GM12892 (cell line): Measurements from ENCODE around the gene MLH3. TPM values are rescaled to one million over a fixed set of nuclear protein-coding genes. Genes with fewer than 3 reads are reported as not detected.

ENCODE experiments used
- DNase-seq: peaks from one replicate; pipeline ENCODE4 v3.0.0; 2011; ENCODE audit not compliant: insufficient read length
- FAIRE-seq: peaks from 2 replicates; lab custom pipeline; 2011; peaks lifted over from hg19 to GRCh38; lab: Jason Lieb, UNC
- POLR2A ChIP-seq: IDR thresholded peaks from 2 replicates; pipeline ENCODE4 v1.6.1; 2011; ENCODE audit warnings: low read depth, low read length, control low read depth
- POLR2AphosphoS5 ChIP-seq: IDR thresholded peaks from 2 replicates; pipeline ENCODE4 v1.6.1; 2011; ENCODE audit warnings: low read depth, low read length, control low read depth
- TAF1 ChIP-seq: IDR thresholded peaks from 2 replicates; pipeline ENCODE4 v1.6.1; 2011; ENCODE audit warnings: low read depth, mild to moderate bottlenecking, control low read depth, low read length, borderline replicate concordance
- polyA plus RNA-seq: library from polyadenylated mRNA; unstranded; fragments of >200 nt; gene quantifications from one replicate; pipeline ENCODE4 v1.2.1, GENCODE V29; 2012; ENCODE audit warnings: missing spikeins, inconsistent platforms; ENCODE audit not compliant: missing spikeins

Gene MLH3
- polyA plus RNA-seq, result 15.6 TPM

DNA sequence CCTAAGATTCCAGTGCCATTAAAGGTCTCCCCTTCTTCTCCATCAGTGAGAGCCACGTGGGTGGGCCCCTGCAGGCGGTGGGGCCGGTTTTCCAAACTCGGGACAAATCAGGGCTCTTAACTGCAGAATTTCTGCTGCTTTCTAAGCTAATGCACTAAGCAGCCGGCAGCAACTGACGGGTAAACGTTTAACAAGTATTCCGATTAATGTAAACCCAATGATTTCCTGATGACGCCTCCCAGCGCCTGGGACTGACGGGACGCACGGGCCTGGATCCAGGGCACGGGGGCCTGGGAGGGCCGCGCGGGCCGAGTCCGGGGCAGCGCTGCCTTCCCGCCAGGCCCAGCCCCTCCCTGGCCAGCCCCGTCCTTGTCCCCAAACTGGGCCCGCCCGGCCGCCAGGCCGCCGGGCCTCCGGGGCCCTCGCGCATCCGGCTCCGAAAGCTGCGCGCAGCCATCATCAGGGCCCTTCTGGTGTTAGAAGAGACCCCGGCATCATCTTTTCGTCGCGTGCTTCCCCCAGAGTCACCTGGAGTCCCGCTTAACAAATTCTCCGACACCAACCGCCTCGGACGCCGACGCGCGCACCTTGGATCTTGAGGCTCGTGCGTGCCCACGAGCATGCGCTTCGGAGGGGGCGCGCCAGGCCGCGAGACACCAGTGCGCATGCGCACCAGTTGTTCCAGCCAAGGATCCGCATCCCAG is at the start of gene MLH3:
TSS of gene MLH3 (minus strand) at position 616 of the 704 bp plus-strand sequence. CDS start 1,812 bp downstream, outside the sequence.
- TF ChIP-seq POLR2AphosphoS5, result peak; percentile 63
- no peak for TF ChIP-seq TAF1
- peak; percentile 69; the same call in 1 of the 2 replicates for TF ChIP-seq POLR2A
- DNase-seq (peak; percentile 72), FAIRE-seq (peak; percentile 97)

DNA sequence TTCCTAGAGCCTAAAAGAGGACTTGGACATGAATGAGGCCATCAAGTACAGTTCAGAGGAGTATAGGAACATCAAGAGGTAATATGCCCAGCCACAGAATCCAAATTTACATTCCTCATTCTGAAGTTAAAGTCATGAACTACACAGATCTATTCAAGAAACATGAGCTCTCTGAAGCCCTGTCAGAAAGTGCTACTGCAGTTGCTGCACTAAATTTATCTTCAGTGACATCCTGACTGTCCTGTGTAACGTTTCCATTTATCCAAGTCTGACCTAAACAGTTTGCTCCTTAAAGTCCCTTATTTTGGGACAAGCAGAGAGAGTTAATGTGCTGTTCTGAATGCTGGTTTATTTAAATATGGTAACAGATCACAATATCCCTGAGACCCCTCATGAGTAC is 47.4 kb upstream of the MLH3 start:
- no peak for DNase-seq
- TF ChIP-seq POLR2AphosphoS5, result no peak
- TF ChIP-seq POLR2A, result no peak
- no peak for TF ChIP-seq TAF1
- no peak for FAIRE-seq

DNA sequence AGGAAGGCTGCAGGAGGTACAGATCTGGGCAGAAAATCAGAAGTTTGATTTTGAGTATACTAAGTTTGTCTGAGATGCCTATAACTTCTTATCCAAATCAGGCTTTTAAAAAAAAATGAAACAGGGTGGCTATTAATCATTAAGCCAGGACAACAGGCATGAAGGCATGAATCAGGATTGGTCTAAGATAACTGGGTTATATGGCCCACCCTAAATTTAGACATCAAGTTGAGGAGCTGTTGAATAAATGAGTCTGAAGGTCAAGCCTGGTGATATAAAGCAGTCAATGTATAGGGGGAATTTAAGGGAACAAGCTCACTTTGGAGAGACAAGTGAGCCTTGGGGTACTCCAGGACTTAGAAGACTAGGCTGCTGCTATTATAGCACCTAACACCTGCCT is 46.9 kb upstream of the MLH3 start:
- DNase-seq (no peak), FAIRE-seq (no peak)
- TF ChIP-seq TAF1, result no peak
- no peak for TF ChIP-seq POLR2A
- TF ChIP-seq POLR2AphosphoS5, result no peak

DNA sequence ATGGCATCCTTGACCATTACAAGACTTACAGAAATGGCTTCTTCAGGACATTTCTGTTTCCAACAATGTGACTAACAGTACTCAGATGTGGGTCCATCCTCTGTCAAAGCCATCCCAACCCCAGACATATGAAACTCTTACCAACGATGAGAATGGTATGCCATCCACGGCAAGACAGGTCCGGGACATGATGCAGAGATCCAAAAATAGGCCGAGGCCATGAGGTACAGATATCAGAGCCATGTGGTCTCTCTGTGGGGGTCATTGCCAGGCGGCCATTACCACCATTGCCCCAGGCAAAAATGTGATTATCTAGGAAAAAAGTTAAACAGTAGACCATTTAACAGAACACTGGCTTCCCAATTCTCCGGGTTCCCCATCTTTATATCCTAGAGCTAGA is 45.7 kb upstream of the MLH3 start:
- TF ChIP-seq POLR2A, result no peak
- TF ChIP-seq TAF1, result no peak
- no peak for TF ChIP-seq POLR2AphosphoS5
- no peak for FAIRE-seq
- no peak for DNase-seq

DNA sequence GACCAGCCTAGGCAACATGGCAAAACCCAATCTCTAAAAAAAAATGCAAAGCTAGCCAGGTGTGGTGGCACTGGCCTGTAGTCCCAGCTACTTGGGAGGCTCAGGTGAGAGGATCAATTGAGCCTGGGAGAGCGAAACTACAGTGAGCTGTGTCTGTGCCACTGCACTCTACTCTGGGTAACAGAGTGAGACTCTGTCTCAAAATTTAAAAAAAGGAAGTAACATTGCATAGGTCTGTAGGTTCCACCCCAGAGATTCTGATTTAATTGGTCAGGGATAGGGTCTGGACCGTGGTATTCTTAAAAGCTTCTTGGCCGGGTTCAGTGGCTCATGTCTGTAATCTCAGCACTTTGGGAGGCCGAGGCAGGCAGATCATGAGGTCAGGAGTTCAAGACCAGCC is 44.4 kb upstream of the MLH3 start:
- FAIRE-seq, result no peak

DNA sequence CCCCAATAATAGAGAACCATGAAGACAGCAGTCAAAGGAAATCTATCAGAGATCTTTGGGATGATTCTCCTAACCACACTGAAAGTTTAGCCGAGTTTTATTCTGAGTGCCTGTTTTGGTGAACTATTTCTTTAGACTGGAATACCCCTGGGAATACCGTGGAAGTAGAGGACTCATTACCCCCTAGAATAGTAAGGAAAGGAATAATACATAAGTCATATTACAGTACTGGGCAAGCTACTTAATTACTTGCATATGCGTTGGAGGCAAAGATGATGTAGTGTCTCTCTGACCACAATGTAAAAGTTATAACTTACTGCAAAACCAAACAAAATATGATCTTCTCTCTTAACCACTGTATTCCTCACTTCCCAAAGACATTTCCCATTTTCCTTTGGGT is 43.6 kb upstream of the MLH3 start:
- TF ChIP-seq POLR2AphosphoS5, result no peak
- TF ChIP-seq POLR2A, result no peak
- TF ChIP-seq TAF1, result no peak
- DNase-seq (no peak), FAIRE-seq (no peak)

More for the DNA sequence above, 44.4 kb upstream of the MLH3 start:
- DNase-seq, result no peak
- TF ChIP-seq POLR2A, result no peak
- no peak for TF ChIP-seq TAF1
- TF ChIP-seq POLR2AphosphoS5, result no peak

DNA sequence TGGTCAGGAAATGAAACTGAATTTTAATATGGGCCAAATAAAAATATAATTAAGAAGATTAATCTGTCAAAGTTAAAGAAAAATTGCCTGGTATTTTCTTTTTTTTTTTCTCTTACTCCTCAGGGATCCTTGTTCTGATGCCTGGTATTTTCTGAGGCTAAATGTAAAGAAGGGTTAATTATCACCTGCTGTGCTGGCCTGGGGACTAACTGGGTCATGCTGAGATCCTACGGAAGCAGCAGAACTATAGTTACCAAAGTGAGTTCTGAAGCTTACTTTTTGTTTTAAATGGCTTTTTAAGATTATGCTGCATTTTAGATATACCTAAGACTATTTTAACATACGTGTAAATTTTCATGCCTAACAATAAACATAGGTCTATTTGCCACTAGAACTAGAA is 41.4 kb upstream of the MLH3 start:
- TF ChIP-seq POLR2AphosphoS5, result no peak
- no peak for TF ChIP-seq POLR2A
- no peak for TF ChIP-seq TAF1
- FAIRE-seq (no peak), DNase-seq (no peak)

DNA sequence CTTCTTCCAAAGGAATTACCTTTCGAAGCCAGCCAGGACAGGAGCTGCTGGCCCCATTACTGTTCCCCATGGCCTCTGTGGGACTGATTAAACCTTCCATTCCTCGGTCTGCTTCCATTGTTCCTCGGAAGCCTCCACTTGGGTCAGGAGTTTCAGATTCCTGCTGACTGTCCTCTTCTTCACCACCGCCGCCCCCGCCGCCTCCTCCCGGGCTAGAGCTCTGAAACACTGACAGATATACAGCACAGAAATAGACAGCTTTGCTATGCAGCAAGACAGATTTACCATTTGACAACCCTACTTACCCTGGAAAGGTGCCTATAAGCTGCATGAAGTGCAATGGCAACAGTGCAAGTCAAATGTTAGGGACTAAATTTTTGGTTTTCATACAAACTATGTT is 40.0 kb upstream of the MLH3 start:
- DNase-seq, result no peak
- TF ChIP-seq TAF1 (no peak), POLR2AphosphoS5 (no peak), POLR2A (no peak)
- no peak for FAIRE-seq

DNA sequence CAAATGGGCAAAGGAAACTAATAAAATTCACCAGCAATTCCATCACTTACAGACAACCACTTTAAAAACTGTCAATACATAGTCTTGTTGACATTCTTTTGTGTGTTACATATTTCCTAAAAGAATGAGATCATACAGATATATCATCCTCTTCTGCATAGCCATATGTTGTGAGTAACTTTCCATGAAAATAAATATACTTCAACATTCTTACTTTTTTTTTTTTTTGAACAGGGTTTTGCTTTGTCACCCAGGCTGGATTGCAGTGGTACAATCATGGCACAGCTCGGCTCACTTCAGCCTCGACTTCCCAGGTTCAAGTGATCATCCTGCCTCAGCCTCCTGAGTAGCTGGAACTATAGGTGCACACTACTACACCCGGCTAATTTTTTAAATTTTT is 39.1 kb upstream of the MLH3 start:
- TF ChIP-seq TAF1 (no peak), POLR2A (no peak), POLR2AphosphoS5 (no peak)
- DNase-seq (no peak), FAIRE-seq (no peak)

DNA sequence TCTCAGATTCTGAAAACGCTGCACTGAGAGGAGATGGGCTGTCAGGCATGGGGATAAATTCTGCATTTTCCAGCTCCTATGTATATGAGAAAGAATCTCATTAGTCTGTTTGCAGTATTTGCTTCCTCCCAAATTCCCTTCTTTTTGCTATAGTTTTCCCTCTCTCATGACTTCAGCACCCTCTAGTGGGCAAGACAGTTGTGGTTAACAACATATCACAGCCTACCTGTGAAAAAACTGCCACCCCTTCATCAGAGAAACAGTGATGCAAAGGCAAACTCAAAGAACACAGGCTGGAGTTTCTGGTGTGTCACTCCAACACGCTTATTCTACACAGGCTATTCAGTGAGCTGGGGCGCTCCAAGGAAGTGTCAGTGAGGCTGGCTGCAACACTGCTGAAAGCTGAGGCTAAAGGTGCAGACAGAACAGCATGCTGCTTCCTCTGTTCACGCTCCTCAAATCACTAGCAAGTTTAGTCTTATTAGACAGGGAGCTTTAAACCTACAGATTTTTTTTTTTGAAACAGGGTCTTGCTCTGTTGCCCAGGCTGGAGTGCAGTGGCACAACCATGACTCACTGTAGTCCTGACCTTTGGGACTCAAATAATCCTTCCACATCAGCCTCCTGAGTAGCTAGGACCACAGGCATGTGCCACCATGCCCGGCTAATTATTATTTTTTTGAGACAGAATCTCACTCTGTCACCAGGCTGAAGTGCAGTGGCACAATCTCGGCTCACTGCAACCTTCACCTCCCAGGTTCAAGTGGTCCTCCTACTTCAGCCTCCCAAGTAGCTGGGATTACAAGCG is 37.5 kb upstream of the MLH3 start:
- DNase-seq (no peak), FAIRE-seq (no peak)
- TF ChIP-seq POLR2AphosphoS5 (no peak), TAF1 (no peak), POLR2A (no peak)

DNA sequence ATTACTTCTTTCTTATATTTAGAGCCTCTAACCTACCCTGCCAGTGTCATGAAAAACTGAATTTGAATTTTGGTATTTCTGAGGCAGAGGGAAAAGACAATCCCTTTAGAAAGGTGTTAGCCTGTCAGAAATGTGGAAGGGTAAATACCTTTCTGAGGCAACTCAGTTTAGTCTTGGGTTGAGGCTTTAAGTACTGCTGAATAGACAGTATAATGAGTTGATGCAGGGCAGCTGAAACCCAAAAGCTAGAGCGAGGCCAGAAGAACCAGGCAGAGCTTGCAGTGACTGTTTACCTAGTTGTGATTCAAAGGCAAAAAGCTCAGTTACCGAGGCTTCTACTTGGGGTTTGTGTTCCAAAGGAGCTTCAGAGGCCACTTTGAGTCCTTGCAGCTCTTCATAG is 36.9 kb upstream of the MLH3 start:
- DNase-seq (no peak), FAIRE-seq (no peak)
- no peak for TF ChIP-seq POLR2A
- TF ChIP-seq TAF1, result no peak
- TF ChIP-seq POLR2AphosphoS5, result no peak

DNA sequence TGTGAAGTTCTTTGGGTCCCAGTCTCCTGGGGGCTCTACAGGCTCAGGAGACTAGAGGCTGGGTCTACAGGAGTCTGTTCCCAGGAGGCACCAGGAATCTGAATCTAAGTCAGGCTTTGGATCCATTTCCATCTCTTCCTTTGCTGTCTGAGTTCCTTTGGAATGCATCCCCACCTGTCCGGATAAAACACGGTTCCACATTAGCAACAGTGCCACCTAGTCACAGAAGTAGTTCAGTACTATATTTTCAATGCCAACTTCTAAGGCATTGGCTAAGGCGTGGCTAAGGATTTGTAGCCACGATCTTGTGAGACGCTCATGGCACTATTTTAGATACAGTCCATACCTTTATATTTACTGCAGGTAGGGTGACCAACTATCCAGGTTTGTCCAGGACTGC is 33.2 kb upstream of the MLH3 start:
- DNase-seq (no peak), FAIRE-seq (no peak)

More for the DNA sequence above, 33.2 kb upstream of the MLH3 start:
- no peak for TF ChIP-seq TAF1
- TF ChIP-seq POLR2A, result no peak
- no peak for TF ChIP-seq POLR2AphosphoS5
